Heart left ventricle (tissue), 13 donors: Measurements from ENCODE around the gene ENTR1.

Source experiments
- CTCF ChIP-seq, 12 donors: fragments of 200-600 bp; sonication (generic) in 4 of 12; IDR thresholded peaks; one replicate each; pipeline versions ENCODE4 v1.5.0 to v1.8.0; 2018 to 2022; ENCODE audit warnings: antibody characterized with exemption in 12 of 12, mild to moderate bottlenecking in 5 of 12
- POLR2A ChIP-seq, 2 donors: fragments of 450-650 bp; IDR thresholded peaks; one replicate each; pipeline ENCODE4 v1.6.1; 2017; ENCODE audit warnings: antibody characterized with exemption in 2 of 2, mild to moderate bottlenecking in 2 of 2, moderate library complexity in 2 of 2
- donor health status: ischemic (EF 13 %, LVEDD 7.1; RV severe dilation, severe dysfunction).
- donor health status: DM: no; HTN: yes; CAD: no.
- donor health status: DM: no; HTN: no; CAD: no.
- donor health status: ischemic (EF 25% LVEDD 6.9; RV normal size, moderate dysfunction).
- donor health status: ischemic (EF 25% LVEDD 5.7; RV mildly dilated, moderate dysfunction).
- donor health status: ischemic (EF 35%, LVEDD 5.7; RV mildly dilated, moderate dysfunction).
- donor health status: nonischemic (EF 11% LVEDD 7.7; RV severe dilation, severe dysfunction).
- donor health status: DM: yes; HTN: yes; CAD: no.
- donor health status: PGD.
- donor health status: ischemic (EF 29% LVEDD 5.4; RV normal size, mild dysfunction).
- donor health status: nonischemic (EF 23%, LVEDD 6.1; RV moderate dilation, normal function).

DNA sequence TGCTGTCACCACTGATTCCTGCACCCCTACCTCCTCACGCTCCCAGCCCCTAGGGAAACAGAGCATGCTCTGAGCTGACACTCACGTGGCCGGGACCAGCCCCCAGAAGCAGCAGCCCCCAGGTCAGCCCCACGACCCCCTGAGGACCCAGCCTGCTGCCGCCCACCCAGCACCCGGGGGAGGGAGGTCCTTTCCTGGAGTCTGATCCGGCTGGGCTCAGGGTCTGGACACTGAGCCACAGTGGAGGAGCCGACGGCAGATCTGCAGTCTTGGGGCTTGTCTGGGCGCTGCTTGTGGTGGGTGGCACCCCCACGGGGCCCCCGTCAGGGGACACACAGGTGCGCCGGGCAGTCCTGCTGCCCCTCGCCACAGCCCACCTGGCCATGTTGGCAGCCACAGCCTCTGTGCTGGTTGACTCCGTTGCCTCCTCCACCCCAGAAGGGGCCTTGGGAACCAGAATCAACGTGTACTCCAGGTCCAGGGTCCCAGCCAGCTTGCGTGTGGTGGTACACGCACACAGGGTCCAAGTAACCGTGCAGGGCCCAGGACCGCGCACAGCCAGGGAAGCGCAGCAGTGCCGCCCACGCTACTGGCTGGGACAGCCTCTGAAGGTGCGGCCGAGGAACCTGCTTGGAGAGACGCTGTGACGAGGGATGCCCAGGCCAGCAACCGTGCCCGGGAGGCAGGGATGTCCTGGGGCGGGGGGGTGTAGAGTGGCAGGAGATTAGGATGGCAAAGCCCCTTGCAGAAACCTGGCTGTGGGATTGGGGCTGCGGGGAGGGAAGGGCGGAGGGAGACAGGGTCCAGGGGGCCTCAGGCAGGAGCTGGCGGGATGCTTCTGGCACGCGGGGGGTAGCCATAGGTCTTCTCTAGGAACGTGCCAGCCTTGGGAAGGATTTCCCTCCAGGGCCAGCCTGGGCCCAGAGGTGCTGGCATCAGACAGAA, 50.4 kb downstream of the ENTR1 start:
- TF ChIP-seq CTCF (IDR thresholded peaks at IDR 0.05) (no peak), POLR2A (IDR thresholded peaks at IDR 0.05) (no peak)
